NOMO-1 (cell line): ENCODE data around the gene ACSL6.
A peak's percentile ranks its signal among the peaks of the same experiment; 100 is the strongest.

Experiments used
- DNase-seq, 2 experiments: peaks; one replicate each; lab custom pipeline; 2025; ENCODE audit not compliant: unreplicated experiment in 2 of 2; lab: John Stamatoyannopoulos, UW

The ACSL6 gene

GRCh38 chr5:131950706-131951105 lies 60.8 kb downstream of the ACSL6 start:
- DNase-seq, result no peak

GRCh38 chr5:131947445-131947844 lies 64.0 kb downstream of the ACSL6 start:
- no peak for DNase-seq

GRCh38 chr5:131945551-131946168 lies 65.8 kb downstream of the ACSL6 start, which contains the start of gene MEIKIN:
Gene MEIKIN, minus strand, starts transcription at chr5:131945663. Its CDS starts 158 bp downstream, at chr5:131945505.
- DNase-seq, result no peak

GRCh38 chr5:131944702-131945550 lies 66.5 kb downstream of the ACSL6 start:
- DNase-seq, result peak; percentile 84 to 92

GRCh38 chr5:131943916-131944315 lies 67.5 kb downstream of the ACSL6 start:
- DNase-seq, result peak; percentile 20 to 79

- DNase-seq, result peak in 1 of 2 experiments; percentile 5
These were observed 69.4 kb downstream of the ACSL6 start for GRCh38 chr5:131942016-131942415.

GRCh38 chr5:131939690-131940345 lies 71.6 kb downstream of the ACSL6 start:
- DNase-seq, result peak; percentile 9 to 67

- DNase-seq, result no peak
These were observed 79.2 kb downstream of the ACSL6 start for GRCh38 chr5:131932235-131932634.

- DNase-seq, result no peak
These were observed 82.5 kb downstream of the ACSL6 start for GRCh38 chr5:131928957-131929356.

GRCh38 chr5:131926168-131926567 lies 85.3 kb downstream of the ACSL6 start:
- no peak for DNase-seq

- DNase-seq, result no peak
These were observed 95.0 kb downstream of the ACSL6 start for GRCh38 chr5:131916481-131916880.

GRCh38 chr5:131914472-131914871 lies 97.0 kb downstream of the ACSL6 start:
- no peak for DNase-seq

- no peak for DNase-seq
These were observed 97.9 kb downstream of the ACSL6 start for GRCh38 chr5:131913603-131914002.

- no peak for DNase-seq
These were observed 104.8 kb downstream of the ACSL6 start for GRCh38 chr5:131906668-131907067.

GRCh38 chr5:131902266-131902665 lies 109.2 kb downstream of the ACSL6 start:
- peak in 1 of 2 experiments; percentile 4 for DNase-seq
